HepG2 (cell line): ENCODE results near the gene SPG7. TPM values are rescaled to one million over a fixed set of nuclear protein-coding genes. Genes with fewer than 3 reads are reported as not detected.

Source experiments
- ATAD3A ChIP-seq: sonication (generic); formaldehyde crosslinking; IDR thresholded peaks from 2 replicates; pipeline ENCODE4 v1.4.0; 2020; ENCODE audit warnings: missing genetic modification reagents
- CBX5 ChIP-seq: sonication (generic); formaldehyde crosslinking; IDR thresholded peaks from 2 replicates; pipeline ENCODE4 v1.4.0; 2020; ENCODE audit warnings: missing genetic modification reagents, borderline replicate concordance
- CEBPZ ChIP-seq: IDR thresholded peaks from 2 replicates; pipeline ENCODE4 v1.6.1; 2012; ENCODE audit warnings: low read length, improper control_type of control experiment
- GMEB1 ChIP-seq: sonication (generic); formaldehyde crosslinking; IDR thresholded peaks from 2 replicates; pipeline ENCODE4 v1.5.1; 2020; ENCODE audit warnings: missing genetic modification reagents, mild to moderate bottlenecking, borderline replicate concordance
- KAT7 ChIP-seq: IDR thresholded peaks from 2 replicates; pipeline ENCODE4 v1.6.1; 2018; ENCODE audit warnings: borderline replicate concordance, missing compliant biosample characterization
- KDM6A ChIP-seq: IDR thresholded peaks from 2 replicates; pipeline ENCODE4 v1.6.1; 2016; ENCODE audit warnings: low read depth
- NPAS2 ChIP-seq: sonication (generic); formaldehyde crosslinking; IDR thresholded peaks from 2 replicates; pipeline ENCODE4 v1.8.0; 2022; ENCODE audit warnings: mild to moderate bottlenecking, missing genetic modification reagents, borderline replicate concordance
- SKIL ChIP-seq: sonication (generic); formaldehyde crosslinking; IDR thresholded peaks from 2 replicates; pipeline ENCODE4 v1.8.0; 2022; ENCODE audit warnings: missing genetic modification reagents, mild to moderate bottlenecking, moderate library complexity, borderline replicate concordance
- ZBED4 ChIP-seq: sonication (generic); formaldehyde crosslinking; IDR thresholded peaks from 2 replicates; pipeline ENCODE4 v1.4.0; 2020; ENCODE audit warnings: missing genetic modification reagents, borderline replicate concordance
- ZBTB33 ChIP-seq: sonication (generic); formaldehyde crosslinking; IDR thresholded peaks from 2 replicates; pipeline ENCODE4 v1.4.0; 2020; ENCODE audit warnings: missing genetic modification reagents
- ZFP37 ChIP-seq: sonication (generic); formaldehyde crosslinking; IDR thresholded peaks from 2 replicates; pipeline ENCODE4 v1.4.0; 2020; ENCODE audit warnings: missing genetic modification reagents, borderline replicate concordance
- ZNF143 ChIP-seq: sonication (generic); formaldehyde crosslinking; IDR thresholded peaks from 2 replicates; pipeline ENCODE4 v1.4.0; 2020; ENCODE audit warnings: missing genetic modification reagents
- ZNF282 ChIP-seq: fragments of 450-650 bp; IDR thresholded peaks from 2 replicates; pipeline ENCODE4 v1.6.1; 2018; ENCODE audit not compliant: partially characterized antibody
- ZNF367 ChIP-seq: sonication (generic); formaldehyde crosslinking; IDR thresholded peaks from 2 replicates; pipeline ENCODE4 v1.4.0; 2020; ENCODE audit warnings: missing genetic modification reagents, borderline replicate concordance
- ZNF724P ChIP-seq: sonication (generic); formaldehyde crosslinking; IDR thresholded peaks from 2 replicates; pipeline ENCODE4 v1.8.0; 2022; ENCODE audit warnings: missing genetic modification reagents, borderline replicate concordance
- polyA plus RNA-seq, 8 experiments: library from polyadenylated mRNA; depleted of rRNA in 3 of 8; stranded (reverse) in 7 of 8; unstranded in 1 of 8; fragments of >200 nt; fragmentation: Illumina TruSeq in 4 of 8; extraction: Trizol in 4 of 8; gene quantifications; 2 replicates each; pipeline versions ENCODE4 v1.2.1 to v1.2.3, GENCODE V29; 2011 to 2016; ENCODE audit warnings: low read depth in 4 of 8, missing spikeins in 1 of 8, mixed read lengths in 1 of 8; ENCODE audit not compliant: insufficient read depth in 1 of 8
- total RNA-seq, 5 experiments: library from RNA; depleted of rRNA; stranded (reverse); fragments of >200 nt; fragmentation: Illumina TruSeq; extraction: Trizol; gene quantifications; 2 replicates each; pipeline ENCODE4 v1.2.3, GENCODE V29; 2016; ENCODE audit warnings: low read depth in 1 of 5

Gene SPG7
- total and polyA plus RNA-seq, 2 of the 13 experiments (the other 11 are each of a cell fraction or from before 2014, with no cell fraction given) = 66.0 to 136 TPM

- peak; percentile 83 for TF ChIP-seq SKIL
- TF ChIP-seq ZNF724P (CRISPR knock-in tag) = no peak
- TF ChIP-seq ATAD3A (CRISPR knock-in tag) = no peak
- TF ChIP-seq NPAS2 (CRISPR knock-in tag) = no peak
- TF ChIP-seq ZNF282 = no peak
- no peak; the same call in 1 of the 2 replicates for TF ChIP-seq KDM6A (CRISPR knock-in tag)
- TF ChIP-seq ZBED4 (CRISPR knock-in tag) = no peak
- no peak for TF ChIP-seq ZFP37
- TF ChIP-seq CEBPZ = no peak
- TF ChIP-seq ZNF367 (CRISPR knock-in tag) = no peak
- TF ChIP-seq ZBTB33 = 0 out of 2 replicates have a peak, but pooled peaks have one; percentile 31
- TF ChIP-seq KAT7 = no peak
- TF ChIP-seq GMEB1 (CRISPR knock-in tag) = no peak
- TF ChIP-seq CBX5 (CRISPR knock-in tag) = no peak
- no peak for TF ChIP-seq ZNF143 (CRISPR knock-in tag)
Measured at GRCh38 chr16:89581861-89582563, 73.8 kb downstream of the SPG7 start (continued).
